NK-92 (cell line): ENCODE measurements around the gene CDK5.

Experiments
- DNase-seq: peaks from one replicate; lab custom pipeline; 2025; ENCODE audit not compliant: unreplicated experiment; lab: John Stamatoyannopoulos, UW

The CDK5 gene

GRCh38 chr7:151057506-151057988 lies at the start of gene CDK5:
TSS of gene CDK5 (minus strand) at chr7:151057897. CDS start at chr7:151057848, 49 bp downstream.
- no peak for DNase-seq

- DNase-seq = no peak
Observed at GRCh38 chr7:151104411-151105235, 46.9 kb upstream of the CDK5 start.

GRCh38 chr7:151103973-151104372 lies 46.3 kb upstream of the CDK5 start:
- no peak for DNase-seq

DNA sequence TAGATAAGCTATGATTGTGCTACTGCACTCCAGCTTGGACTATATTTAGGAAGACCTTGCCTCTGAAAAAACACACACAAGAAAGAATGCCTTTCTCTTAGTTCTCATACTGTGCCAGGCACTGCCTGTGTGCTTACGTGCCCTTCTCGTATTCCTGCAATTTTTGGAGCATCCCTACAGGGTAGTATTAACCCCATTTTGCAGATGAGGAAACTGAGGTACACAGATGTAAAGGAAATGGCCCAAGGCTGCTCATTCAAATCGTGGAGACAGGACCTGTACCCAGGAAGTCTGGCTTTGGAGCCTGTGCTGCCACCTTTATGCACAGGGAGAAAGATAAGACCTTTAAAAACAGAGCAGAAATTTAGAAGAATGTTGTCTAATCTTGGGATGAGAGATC lies 45.3 kb upstream of the CDK5 start:
- DNase-seq = no peak

GRCh38 chr7:151101621-151102396 lies 44.1 kb upstream of the CDK5 start:
- DNase-seq = no peak

- DNase-seq = no peak
Observed at GRCh38 chr7:151100921-151101320, 43.2 kb upstream of the CDK5 start.

DNA sequence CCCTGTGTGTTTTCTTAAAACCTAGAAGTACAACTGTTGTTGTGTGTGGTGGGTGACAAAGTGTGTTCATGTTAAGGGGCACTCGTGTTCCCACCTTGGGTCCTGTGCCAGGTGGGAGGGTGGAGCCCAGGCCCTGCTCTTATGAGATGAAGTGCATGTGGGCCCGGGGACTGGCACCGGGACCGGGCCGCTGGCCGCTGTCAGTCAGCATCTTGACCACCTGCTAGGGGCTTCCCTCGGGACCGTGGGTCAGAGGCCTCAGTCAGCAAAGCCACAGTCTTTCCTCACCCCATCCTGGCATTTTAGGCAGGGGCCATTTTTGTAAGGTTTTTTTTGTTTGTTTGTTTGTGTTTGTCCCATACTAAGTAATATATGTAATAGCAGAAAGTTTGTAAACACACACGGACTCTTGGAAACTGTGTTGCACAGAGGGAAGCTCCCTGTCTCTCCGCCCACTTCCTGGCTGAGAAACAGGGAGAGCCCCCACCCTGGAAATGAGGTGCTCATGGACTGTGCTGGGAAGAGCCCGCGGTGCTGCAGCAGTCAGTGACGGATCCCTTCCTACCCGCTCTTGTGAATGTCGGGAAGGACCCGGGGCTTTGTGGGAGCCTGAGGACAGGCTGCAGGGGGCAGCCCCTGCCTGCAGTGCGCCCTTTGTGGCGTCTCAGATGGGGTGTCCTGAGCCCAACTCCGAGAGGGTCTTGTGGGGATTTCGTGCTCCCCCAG lies 42.0 kb upstream of the CDK5 start:
- no peak for DNase-seq

DNA sequence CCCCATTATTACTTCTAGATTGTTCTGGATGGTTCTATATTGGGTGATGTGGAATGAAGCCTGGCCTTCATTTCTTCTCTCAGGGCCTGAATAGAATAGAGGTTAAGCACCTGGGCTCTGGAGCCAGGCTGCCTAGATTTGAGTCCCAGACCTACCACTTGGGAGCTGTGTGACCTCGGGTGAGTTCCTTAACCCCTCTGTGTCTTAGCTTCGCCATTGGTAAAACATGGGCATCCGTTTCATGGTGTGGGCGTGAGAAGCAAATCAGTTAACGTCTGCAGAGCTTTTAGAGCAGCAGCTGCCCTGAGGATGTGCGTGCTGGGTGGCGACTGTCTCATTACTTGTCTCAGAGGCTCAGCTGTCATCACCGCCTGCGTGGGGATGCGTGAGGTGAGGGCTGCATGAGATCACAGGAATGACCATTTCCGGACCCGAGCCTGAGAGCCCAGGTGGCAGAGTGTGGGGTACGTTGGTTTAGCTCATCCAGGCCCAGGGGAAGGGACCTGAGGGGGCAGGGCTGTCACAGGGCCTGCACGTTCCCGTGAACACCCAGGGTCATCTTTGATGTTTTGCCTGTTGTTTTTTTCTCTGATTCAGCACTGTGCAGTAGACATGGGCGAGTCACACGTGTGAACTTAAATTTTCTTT lies 38.3 kb upstream of the CDK5 start:
- DNase-seq = no peak

DNA sequence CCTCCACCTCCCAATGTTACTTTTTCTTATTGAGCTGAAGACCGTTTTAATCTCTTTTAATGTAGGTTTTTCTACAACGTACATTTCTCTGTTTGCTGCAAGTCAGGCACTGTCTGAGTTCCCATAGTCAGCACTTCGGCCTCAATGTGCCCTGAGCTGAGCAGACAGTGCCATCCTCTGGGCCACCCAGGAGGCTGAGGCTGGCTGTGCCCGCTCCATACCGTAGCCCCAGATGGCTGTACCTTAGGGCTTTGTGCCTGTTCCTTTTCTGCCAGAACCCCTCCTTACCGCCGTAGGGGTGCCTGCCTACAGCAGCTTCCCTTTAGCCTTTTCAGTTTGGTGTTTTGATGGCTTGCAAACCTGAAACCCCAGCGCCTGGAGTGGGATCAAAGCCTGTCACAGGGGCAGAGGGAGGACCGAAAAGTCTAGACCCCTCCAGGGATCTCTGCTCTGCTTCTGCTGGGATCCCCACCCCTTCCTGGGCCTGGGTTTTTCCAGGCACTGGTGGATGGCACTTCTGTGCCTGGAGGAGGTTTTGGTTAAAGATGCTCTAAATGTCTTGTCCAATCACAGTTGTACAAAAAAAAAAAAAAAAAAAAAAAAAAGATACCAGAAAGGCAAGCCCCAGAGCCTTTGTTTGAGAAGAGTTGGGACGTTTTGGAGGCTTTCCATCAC lies 37.6 kb upstream of the CDK5 start:
- DNase-seq = no peak

DNA sequence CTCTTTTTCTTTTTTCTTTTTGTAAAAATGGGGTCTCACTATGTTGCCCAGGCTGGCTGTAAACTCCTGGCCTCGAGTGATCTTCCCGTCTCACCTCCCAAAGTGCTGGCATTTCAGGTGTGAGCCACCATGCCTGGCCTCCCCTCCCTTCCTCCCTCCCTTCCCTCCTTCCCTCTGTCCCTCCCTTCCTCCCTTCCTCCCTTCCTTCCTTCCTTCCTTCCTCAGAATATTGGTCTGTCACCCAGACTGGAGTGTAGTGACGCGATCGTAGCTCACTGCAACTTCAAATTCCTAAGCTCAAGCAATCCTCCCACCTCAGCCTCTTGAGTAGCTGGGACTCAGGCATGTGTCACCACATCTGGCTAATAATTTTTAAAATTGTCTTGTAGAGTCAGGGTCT lies 37.0 kb upstream of the CDK5 start:
- DNase-seq = no peak

DNA sequence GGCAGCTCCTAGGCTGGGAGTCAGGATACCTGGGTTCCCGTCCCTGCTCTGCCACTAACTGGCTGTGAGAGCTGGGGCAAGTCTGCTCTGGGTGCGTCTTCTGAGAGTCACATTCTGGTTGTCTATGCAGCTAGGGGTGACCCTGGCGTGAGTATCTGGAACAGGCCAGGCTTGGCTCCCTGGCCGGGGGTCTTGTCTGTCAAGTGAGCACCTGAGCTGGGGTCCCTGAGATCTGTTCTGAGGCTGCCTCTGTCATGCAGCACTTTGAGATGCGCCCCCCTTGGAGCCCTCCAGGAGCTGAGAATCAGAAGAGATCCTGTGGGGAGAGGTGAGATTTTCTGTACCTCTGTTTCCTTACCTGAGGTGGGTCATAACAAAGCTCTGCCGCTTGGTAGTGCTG lies 36.1 kb upstream of the CDK5 start:
- DNase-seq = no peak

DNA sequence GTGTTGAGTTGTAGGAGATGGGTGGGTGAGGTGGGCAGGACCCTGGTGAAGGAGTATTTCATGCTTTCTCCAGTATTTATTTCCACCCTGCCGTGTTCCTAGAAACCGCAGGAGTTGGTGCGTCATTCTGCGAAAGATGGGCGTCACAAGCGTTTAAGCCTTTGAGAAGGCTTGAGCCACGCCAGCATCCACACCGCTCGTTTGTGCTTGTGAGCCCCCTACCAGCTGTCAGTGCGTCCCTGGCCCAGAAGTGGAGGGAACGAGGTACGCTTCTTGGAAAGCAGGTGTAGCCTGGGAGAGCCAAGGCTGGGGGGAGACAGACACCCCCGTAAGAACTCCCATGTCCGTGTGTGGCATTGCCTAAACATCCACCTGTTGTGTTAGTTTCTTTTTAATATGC lies 34.3 kb upstream of the CDK5 start:
- no peak for DNase-seq

- DNase-seq = no peak
Observed at GRCh38 chr7:151091431-151091830, 33.7 kb upstream of the CDK5 start.

GRCh38 chr7:151091003-151091402 lies 33.3 kb upstream of the CDK5 start:
- DNase-seq = no peak

DNA sequence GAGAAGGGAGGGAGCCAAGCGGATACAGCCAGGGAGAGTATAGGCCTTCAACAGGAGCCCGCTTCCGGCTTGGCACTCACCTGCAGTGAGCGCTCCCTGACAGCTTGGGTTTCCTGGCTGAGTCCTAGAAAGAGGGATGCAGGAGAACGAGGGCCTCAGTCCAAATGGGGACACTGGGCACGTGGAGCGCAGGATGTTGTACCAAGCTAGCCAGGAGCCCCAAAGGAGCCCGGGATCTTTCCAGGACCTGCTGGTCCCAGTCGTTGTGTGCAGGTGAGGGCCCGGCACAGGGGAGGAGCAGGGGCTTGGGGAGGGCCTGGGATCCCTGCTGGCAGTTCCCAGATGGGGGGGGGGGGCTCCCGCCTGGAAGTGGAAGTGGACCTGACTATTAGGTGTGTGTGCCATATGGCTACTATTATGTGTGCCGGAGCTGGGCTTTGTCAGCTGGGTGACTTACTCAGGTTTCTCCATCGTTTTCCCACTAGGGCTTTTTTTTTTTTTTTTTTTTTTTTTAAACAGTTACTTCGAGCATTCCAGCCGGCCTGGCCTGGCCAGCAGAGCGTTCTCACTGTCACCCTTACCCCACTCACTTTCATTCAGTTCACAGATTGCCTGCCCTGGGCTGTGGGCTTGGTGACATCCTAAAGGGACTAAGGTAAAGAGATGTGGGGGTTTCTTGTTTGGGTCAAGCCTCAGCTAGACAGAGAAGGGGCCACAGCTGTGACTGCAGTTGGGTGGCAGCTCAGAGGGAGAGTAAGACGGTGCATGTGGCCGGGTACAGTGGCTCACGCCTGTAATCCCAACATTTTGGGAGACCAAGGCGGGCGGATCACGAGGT lies 32.4 kb upstream of the CDK5 start:
- DNase-seq = no peak

GRCh38 chr7:151088856-151089699 lies 31.4 kb upstream of the CDK5 start:
- no peak for DNase-seq

DNA sequence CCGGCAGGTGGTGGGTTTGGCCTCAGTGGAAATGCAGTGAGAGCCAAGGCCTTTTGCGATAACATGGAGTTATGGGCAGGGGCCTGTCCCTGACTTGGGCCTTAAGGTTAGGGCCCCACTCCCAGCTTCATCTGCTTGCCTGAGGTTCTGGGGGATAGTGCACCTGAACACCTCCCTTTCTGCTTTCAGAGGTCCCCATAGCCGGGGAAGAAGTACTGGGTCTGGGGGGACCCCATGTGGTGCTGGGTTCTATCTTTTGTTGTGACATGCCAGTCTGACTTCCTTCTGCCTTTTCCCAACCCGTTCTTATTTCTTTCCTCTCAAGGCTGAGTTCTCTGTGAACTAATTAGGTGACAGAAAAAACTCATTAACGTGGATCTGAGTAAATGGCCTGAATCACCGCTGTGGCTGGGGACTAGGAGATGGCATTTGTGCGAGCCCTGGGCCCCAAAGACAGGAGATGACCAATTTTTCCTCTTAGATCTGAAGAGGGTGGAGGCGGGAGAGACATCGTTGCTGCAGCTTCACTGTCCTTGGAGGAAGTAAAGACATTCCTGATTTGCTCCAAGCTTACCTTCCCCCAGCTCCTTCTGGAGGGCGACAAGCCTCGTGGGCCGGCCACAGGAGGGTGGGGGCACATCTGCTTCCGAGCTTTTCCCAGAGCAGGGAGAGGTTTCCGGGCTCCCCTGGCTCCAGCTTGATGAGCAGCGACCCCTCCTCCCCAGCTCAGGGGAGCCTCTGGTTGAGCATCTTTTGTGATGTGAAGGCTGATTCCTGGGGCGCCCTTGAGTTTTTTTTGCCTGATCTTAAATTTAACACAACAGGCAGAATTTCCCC lies 30.5 kb upstream of the CDK5 start:
- DNase-seq = no peak
